NT2/D1 (cell line): ENCODE results near the gene GAD2.

Experiments
- SUZ12 ChIP-seq: IDR thresholded peaks from 2 replicates; pipeline ENCODE4 v1.6.1; 2011; ENCODE audit not compliant: insufficient read length, insufficient read depth; ENCODE audit errors: extremely low read depth
- ZNF274 ChIP-seq: IDR thresholded peaks from 2 replicates; pipeline ENCODE4 v1.6.1; 2011; ENCODE audit warnings: mild to moderate bottlenecking, low read depth, low read length

DNA sequence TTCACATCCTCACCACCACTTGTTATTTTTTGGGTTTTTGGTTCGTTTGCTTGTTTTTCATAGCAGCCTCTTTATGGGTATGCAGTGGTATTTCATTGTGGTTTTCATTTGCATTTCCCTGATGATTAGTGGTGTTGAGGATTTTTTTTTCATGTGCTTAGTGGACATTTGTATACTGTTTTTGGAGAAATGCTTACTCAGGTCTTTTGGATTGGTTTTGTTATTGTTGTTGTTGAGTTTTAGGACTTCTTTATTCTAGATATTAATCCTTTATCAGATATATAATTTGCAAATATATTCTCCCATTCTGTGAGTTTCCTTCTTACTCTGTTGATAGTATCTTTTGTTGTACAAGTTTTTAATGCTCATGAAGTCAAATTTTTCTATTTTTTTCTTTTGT, 42.8 kb downstream of the GAD2 start:
- TF ChIP-seq SUZ12: no peak
- no peak for TF ChIP-seq ZNF274
